ENCODE results near the gene ADAMTS6.
"Not testable (repeated sequence)": the region's sequence is repeated elsewhere in the genome, so short reads cannot be mapped to it uniquely, and the experiment has no call there.

The ADAMTS6 gene

GRCh38 chr5:65359569-65359968 is 122.2 kb downstream of the ADAMTS6 start:
- no peak for DNase-seq

- no peak for DNase-seq
These were observed 125.4 kb downstream of the ADAMTS6 start for GRCh38 chr5:65356274-65356673.

GRCh38 chr5:65355301-65355700 is 126.4 kb downstream of the ADAMTS6 start:
- no peak for DNase-seq

GRCh38 chr5:65341835-65342234 is 139.9 kb downstream of the ADAMTS6 start:
- DNase-seq, result no peak

GRCh38 chr5:65338606-65339151 is 143.0 kb downstream of the ADAMTS6 start:
- peak; percentile 21 for DNase-seq

GRCh38 chr5:65334077-65334476 is 147.6 kb downstream of the ADAMTS6 start:
- DNase-seq, result no peak

GRCh38 chr5:65332591-65332990 is 149.1 kb downstream of the ADAMTS6 start:
- DNase-seq, result no peak

- peak; percentile 42 for DNase-seq
These were observed 152.5 kb downstream of the ADAMTS6 start for GRCh38 chr5:65329266-65329665.

- no peak for DNase-seq
These were observed 154.1 kb downstream of the ADAMTS6 start for GRCh38 chr5:65327582-65327981.

GRCh38 chr5:65326922-65327321 is 154.8 kb downstream of the ADAMTS6 start:
- DNase-seq, result no peak

GRCh38 chr5:65324226-65324625 is 157.5 kb downstream of the ADAMTS6 start:
- no peak for DNase-seq

GRCh38 chr5:65320704-65321103 is 161.0 kb downstream of the ADAMTS6 start:
- not testable (repeated sequence) for DNase-seq

GRCh38 chr5:65320250-65320649 is 161.5 kb downstream of the ADAMTS6 start:
- no peak for DNase-seq

- no peak for DNase-seq
These were observed 173.8 kb downstream of the ADAMTS6 start for GRCh38 chr5:65307931-65308330.

- DNase-seq, result no peak
These were observed 174.6 kb downstream of the ADAMTS6 start for GRCh38 chr5:65307088-65307487.

- DNase-seq, result no peak
These were observed 175.8 kb downstream of the ADAMTS6 start for GRCh38 chr5:65305913-65306312.

GRCh38 chr5:65299861-65300260 is 181.9 kb downstream of the ADAMTS6 start:
- DNase-seq, result no peak

GRCh38 chr5:65296067-65296466 is 185.7 kb downstream of the ADAMTS6 start:
- no peak for DNase-seq

GRCh38 chr5:65292196-65292595 is 189.5 kb downstream of the ADAMTS6 start:
- DNase-seq, result no peak

GRCh38 chr5:65290677-65291076 is 191.0 kb downstream of the ADAMTS6 start:
- no peak for DNase-seq

GRCh38 chr5:65288657-65289056 is 193.1 kb downstream of the ADAMTS6 start:
- no peak for DNase-seq

- DNase-seq, result no peak
These were observed 202.1 kb downstream of the ADAMTS6 start for GRCh38 chr5:65279603-65280002.

- no peak for DNase-seq
These were observed 205.4 kb downstream of the ADAMTS6 start for GRCh38 chr5:65276178-65276890.

GRCh38 chr5:65271906-65272305 is 209.8 kb downstream of the ADAMTS6 start:
- no peak for DNase-seq

- DNase-seq, result peak; percentile 88
These were observed 213.2 kb downstream of the ADAMTS6 start for GRCh38 chr5:65268525-65268924.

Measured in left hindlimb (tissue), 1 donor.